ENCODE measurements around the gene NEGR1.

DNA sequence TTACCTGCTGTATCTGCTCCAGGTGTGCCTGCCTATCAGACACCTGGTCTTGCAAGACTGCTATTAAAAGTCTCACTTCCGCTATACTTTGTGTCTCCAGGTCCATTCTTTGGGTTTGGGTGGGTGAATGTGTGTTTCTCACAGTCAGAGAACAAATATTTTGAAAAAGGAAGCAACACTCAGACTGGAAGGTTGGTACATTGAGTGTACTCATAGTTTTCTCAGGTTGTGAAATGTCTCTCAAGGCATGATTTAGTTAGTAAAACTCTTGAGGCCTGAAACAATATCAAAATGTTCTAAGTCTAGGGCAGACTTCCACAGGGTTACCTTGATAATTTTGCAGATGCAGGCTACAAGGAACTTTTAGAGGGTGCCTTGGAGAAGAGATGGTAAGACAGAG, 771.6 kb downstream of the NEGR1 start:
- TF ChIP-seq CTCF (IDR thresholded peaks at IDR 0.05; ENCODE audit: low read depth, low read length, missing input control) (no peak), MAX (IDR thresholded peaks at IDR 0.05) (no peak), SP1 (IDR thresholded peaks at IDR 0.05) (no peak)
- TF ChIP-seq, protein P1, sequence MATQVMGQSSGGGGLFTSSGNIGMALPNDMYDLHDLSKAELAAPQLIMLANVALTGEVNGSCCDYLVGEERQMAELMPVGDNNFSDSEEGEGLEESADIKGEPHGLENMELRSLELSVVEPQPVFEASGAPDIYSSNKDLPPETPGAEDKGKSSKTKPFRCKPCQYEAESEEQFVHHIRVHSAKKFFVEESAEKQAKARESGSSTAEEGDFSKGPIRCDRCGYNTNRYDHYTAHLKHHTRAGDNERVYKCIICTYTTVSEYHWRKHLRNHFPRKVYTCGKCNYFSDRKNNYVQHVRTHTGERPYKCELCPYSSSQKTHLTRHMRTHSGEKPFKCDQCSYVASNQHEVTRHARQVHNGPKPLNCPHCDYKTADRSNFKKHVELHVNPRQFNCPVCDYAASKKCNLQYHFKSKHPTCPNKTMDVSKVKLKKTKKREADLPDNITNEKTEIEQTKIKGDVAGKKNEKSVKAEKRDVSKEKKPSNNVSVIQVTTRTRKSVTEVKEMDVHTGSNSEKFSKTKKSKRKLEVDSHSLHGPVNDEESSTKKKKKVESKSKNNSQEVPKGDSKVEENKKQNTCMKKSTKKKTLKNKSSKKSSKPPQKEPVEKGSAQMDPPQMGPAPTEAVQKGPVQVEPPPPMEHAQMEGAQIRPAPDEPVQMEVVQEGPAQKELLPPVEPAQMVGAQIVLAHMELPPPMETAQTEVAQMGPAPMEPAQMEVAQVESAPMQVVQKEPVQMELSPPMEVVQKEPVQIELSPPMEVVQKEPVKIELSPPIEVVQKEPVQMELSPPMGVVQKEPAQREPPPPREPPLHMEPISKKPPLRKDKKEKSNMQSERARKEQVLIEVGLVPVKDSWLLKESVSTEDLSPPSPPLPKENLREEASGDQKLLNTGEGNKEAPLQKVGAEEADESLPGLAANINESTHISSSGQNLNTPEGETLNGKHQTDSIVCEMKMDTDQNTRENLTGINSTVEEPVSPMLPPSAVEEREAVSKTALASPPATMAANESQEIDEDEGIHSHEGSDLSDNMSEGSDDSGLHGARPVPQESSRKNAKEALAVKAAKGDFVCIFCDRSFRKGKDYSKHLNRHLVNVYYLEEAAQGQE (IDR thresholded peaks at IDR 0.05): no peak
- TF ChIP-seq, protein P2, sequence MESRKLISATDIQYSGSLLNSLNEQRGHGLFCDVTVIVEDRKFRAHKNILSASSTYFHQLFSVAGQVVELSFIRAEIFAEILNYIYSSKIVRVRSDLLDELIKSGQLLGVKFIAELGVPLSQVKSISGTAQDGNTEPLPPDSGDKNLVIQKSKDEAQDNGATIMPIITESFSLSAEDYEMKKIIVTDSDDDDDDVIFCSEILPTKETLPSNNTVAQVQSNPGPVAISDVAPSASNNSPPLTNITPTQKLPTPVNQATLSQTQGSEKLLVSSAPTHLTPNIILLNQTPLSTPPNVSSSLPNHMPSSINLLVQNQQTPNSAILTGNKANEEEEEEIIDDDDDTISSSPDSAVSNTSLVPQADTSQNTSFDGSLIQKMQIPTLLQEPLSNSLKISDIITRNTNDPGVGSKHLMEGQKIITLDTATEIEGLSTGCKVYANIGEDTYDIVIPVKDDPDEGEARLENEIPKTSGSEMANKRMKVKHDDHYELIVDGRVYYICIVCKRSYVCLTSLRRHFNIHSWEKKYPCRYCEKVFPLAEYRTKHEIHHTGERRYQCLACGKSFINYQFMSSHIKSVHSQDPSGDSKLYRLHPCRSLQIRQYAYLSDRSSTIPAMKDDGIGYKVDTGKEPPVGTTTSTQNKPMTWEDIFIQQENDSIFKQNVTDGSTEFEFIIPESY (IDR thresholded peaks at IDR 0.05): no peak
